AG20443 (cell line): ENCODE data around the gene SFXN3.

Source experiments
- DNase-seq: peaks from one replicate; pipeline ENCODE4 v3.0.0; 2012; ENCODE audit warnings: low spot score, mixed read lengths

Gene SFXN3

DNA sequence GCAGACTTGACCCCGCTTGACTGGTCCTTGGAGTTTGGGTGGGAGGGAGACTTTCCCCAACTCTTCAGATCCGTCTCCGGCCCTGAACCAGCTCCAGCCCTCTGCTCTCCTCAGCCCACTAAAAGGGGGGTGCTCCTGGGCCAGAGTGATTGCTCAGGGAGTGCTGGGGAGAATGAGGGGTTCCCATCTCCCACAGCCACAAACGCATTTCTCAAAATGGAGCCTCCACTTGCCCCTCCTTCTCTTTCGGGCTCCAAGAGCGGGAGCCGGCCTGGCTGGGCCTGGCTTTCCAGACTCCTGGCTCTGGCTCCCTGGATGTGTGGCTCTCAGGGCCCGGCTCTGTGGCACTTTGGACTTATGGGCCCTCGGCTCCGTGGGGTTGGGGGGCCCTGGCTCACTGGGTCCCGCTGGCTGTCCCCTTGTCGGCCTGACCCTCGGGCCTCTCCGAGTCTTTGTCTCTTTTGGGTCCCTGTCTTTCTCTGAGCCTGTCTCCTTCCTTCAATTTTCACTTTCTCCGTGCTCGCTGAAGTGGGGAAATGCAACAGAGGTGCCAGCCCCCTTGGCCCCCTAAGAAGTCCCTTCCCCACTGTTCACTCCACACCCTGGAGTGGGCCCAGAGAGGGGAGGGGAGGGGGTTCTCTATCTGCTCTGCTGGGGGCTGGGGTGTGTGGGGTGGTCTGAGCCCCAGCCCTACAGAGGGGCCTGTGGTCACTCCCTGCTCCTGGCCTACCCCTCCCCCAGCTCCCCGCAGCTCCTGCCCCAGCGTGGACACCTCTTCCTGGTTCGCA lies 30.7 kb upstream of the SFXN3 start:
- peak; percentile 45 for DNase-seq

- DNase-seq, result peak; percentile 91
Measured at GRCh38 chr10:101000915-101001658, 29.9 kb upstream of the SFXN3 start.

DNA sequence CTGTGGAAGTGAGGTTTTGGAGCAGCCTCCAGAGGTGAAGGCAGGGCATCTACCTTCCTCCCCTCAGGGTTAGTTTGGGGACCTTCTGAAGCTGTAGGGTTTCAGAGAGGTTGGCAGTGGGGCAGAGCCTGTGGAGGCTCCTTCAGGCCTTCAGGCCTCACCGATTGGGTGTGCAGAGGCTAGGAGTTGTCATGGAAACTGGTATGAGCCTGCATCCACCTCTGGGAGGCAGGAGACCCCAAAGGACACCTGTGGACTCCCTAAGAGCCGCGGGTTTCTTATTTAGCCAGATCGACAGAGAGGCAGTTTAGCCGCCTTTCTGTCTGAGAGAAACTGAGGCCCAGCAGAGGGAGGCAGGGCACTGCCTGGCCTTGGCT lies 29.4 kb upstream of the SFXN3 start:
- no peak for DNase-seq

DNA sequence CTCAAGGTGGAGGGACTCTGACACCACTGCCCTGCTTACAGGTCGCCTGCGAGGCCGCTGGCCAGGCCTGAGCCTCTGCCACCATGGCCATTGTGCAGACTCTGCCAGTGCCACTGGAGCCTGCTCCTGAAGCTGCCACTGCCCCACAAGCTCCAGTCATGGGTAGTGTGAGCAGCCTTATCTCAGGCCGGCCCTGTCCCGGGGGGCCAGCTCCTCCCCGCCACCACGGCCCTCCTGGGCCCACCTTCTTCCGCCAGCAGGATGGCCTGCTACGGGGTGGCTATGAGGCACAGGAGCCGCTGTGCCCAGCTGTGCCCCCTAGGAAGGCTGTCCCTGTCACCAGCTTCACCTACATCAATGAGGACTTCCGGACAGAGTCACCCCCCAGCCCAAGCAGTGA lies 28.6 kb upstream of the SFXN3 start:
- DNase-seq, result no peak

DNA sequence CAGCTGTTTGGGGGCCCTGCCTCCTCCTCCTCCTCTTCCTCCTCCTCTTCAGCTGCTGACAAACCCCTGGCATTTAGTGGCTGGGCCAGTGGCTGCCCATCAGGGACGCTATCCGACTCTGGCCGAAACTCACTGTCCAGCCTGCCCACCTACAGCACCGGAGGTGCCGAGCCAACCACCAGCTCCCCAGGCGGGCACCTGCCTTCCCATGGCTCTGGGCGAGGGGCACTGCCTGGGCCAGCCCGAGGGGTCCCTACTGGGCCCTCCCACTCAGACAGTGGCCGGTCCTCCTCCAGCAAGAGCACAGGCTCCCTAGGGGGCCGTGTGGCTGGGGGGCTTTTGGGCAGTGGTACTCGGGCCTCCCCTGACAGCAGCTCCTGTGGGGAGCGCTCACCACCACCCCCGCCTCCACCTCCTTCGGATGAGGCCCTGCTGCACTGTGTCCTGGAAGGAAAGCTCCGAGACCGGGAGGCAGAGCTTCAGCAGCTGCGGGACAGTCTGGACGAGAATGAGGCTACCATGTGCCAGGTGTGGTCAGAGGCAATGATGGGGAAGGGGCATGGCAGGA lies 27.3 kb upstream of the SFXN3 start:
- no peak for DNase-seq

DNA sequence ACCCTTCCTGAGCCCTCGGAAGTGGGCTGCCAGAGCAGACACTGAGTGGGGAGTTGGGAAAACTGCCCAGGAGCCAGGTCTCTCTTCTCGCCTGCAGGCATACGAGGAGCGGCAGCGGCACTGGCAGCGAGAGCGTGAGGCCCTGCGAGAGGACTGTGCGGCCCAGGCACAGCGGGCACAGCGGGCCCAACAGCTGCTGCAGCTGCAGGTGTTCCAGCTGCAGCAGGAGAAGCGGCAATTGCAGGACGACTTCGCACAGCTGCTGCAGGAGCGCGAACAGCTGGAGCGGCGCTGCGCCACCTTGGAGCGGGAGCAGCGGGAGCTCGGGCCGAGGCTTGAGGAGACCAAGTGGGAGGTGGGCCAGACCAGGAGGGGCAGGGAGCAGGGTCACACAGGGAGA lies 25.7 kb upstream of the SFXN3 start:
- DNase-seq, result no peak

- no peak for DNase-seq
Measured at GRCh38 chr10:101005869-101006567, 25.0 kb upstream of the SFXN3 start.

DNA sequence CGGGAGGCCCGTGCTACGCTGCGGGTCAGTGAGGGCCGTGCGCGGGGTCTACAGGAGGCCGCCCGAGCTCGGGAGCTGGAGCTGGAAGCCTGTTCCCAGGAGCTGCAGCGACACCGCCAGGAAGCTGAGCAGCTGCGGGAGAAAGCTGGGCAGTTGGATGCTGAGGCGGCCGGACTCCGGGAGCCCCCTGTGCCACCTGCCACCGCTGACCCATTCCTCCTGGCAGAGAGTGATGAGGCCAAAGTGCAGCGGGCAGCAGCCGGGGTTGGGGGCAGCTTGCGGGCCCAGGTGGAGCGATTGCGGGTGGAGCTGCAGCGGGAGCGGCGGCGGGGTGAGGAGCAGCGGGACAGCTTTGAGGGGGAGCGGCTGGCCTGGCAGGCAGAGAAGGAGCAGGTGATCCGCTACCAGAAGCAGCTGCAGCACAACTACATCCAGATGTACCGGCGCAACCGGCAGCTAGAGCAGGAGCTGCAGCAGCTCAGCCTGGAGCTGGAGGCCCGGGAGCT lies 24.4 kb upstream of the SFXN3 start:
- DNase-seq, result no peak

- DNase-seq, result no peak
Measured at GRCh38 chr10:101007099-101007711, 23.8 kb upstream of the SFXN3 start.

DNA sequence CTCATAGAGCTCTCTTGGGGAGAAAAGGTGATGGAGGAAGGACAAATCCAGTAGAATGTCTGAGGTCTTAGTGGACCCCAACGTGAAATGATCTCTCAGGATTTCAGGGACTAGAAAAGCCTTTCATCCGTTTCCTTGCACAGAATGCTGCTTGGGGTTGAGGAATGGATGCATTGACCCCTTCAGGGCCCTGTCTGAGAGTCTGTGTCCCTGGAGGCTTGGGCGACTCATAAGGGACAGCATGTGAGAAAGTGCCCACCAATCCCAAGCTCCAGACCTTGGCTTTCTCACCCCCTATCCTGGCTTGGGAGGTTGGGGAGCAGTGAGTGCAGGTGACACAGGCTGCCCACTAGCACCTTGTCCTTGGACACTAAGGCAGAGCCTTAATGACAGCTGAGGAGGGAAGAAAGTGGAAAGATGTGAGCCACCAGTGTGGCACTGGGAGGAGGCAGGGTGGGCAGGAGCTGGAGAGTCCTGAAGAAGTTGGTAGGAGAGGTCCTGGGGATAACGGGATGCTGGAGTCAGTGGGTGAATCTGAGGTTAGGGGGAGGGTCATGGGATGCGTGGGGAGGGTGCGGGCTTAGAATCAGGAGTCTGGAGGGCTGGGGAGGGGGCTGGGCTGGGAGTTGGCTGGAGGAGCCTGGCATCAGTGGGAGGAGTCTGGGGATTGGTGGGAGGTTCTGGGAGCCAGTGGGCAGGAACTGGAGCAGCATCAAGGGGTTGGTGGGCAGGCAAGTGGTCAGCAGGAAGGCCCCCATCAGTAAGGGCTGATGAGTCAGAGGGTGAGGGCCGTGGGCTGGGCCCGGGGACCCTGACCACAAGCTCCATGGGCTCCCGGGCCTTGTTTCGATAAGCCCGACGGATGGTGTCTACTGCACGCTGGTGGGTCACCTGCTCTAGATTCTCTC lies 22.9 kb upstream of the SFXN3 start:
- DNase-seq, result no peak

DNA sequence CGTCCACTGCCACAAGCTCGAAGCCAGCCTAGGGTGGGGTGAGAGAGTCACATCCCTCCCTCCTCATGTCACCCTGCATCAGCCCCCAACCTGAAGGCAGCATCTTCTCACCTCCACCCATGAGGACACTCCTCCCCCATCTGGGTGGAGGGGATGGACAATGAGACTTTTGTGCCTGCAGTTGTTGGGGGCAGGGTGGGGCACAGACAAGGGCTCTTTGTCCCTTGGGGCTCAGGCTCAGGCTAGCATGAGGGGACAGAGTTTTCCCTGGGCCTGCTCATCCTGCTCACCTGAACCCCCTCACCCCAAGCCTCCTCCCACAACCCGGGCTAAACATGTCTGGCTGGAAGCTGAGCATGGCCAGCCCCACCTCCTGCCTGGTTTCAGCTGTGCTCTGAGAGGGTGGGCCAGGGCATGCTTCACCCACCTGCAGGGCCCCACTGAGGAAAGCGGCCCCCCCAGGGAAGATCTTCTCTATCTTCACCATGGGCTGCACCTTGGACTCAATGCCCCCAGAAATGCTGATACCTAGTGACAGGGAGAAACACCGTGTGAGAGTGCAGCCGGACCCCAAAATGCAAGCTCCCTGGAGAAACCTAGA lies 22.1 kb upstream of the SFXN3 start:
- no peak for DNase-seq

GRCh38 chr10:101010329-101010728 lies 20.7 kb upstream of the SFXN3 start:
- DNase-seq, result no peak

DNA sequence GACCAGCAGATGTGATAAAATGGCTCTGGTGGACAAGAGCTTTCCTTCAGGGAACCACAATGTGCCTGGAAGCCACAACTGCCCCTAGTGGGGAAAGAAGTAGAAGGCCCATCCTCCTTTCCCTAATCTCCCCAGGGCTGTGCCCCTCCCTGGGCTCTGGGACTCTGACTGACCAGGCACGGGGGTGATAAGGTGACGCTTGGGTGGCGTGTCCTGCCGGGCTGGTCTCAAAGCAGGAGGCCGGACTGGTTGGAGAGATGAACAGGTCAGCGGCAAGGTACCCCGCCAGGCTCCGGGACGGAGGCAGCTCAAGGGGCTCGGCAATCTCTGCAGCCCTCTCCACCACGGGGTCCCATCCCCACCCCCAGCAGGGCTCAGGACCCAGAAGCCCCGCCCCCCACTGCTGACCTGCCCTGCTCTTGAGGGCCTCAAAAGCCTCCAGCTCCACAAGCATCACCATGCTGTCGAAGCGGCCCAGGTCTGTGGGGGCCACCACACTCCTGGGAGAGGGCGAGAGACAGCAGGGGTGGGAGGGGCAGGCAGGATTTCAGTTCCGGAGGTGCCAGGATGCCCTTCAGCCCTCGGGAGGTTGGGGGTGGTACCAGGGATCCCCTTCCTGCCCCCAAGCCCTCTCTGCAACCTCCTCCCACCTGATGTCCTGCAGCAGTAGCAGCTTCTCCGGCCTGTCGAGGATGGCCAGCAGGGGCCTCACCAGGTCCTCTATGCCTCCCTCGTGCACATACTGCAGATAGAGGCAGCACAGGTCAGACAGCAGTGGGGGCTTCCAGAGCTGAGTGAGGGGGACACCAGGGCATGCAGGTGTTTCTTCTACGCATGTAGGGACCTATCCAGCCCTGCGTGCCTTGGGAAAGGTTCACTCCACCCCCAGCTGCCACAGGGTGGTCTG lies 19.3 kb upstream of the SFXN3 start:
- DNase-seq, result no peak

DNA sequence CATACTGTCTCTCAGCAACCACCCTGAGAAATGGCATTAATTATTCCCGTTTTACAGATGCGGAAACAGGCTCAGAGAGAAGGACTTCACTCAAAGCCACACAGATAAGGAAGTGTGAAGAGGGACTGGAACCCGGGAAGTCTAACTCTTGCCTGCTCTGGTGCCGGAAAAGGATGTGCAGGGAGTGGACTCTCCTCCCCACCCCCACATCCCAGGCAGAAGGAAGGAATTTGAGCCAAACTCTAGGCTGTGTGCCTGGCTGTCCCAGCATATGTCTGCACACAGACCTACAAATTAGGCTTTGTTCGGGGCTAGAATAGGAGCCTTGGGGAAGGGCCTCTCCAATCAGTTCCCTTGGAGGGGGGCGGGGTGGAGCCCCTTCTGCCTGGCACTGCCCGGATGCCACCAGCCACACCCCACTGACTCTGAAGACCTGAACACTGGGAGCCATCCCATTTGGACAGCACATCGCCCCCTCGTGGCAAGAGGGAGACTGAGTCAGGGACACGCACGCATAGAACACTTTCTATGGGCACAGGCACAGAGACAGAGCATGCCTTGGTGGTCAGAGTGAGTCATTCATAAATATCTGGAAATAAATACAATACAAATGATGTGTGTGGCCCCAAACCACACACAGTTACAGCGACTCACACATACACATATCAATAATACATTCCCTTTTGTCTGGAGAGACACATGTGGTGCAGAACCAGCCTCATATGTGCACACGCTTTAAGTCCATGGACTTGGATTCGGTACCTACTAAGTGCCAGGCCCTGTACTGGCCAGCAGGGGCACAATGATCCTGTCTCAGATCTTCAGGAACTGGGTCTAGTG lies 18.3 kb upstream of the SFXN3 start:
- peak; percentile 91 for DNase-seq

- DNase-seq, result no peak
Measured at GRCh38 chr10:101013365-101013825, 17.6 kb upstream of the SFXN3 start.

DNA sequence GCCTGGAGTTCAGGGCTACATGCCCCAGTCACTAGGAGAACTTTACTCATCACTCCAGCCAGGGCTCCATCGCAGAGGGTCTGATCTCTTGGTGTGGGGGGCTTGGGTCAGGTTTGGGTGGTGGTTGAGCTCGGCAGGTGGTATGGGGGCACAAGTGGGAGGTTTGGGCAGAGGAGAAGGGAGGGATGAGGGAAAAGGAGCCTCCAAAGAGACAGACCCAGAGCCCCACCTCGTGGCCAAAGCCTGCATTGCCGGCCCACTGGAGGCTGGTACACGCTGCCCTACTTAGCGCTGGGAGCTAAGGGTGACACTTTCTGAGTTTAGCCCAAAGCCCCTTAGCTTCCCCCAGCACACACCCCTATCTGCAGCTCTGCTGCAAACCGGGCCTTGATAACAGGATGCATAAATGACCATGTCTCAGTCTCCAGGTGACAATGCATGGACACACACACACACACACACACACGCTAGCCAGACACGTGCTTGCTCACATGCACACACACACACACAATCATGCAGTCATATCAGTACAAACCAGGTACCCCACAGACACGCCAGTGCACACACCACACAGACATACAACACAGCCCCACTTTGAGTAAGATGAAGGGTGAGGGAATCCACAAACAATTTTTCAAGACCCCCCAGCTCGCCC lies 16.7 kb upstream of the SFXN3 start:
- peak; percentile 83 for DNase-seq

DNA sequence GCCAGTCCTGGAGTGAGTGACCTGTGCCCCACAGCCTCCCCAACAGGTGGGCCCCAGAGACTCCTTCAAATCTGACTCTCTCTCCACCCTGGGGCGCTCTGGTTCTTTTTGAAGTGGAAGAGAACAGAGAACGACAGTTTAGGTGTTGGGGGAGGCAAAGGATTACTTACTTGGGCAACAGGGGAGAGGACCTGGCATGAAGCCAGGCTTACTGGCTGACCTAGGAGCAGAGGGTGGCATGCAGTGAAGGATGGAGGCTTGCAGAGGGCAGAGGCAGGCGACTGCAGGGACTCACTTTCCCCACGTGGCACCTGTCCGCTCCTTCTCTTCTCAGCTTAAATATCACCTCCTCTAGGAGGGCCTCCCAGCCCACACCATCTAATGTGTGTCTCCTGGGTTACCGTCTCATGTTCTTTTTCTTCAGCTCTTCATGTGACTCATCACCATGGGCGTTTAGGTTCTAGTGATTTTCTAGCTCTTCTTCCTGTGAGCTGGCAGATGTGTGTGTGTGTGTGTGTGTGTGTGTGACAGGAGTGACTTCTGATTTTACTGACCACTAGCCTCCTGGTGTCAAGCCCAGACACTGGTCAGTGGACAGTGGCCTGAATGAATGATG lies 16.0 kb upstream of the SFXN3 start:
- peak; percentile 67 for DNase-seq
